HG03064 (cell line): Measurements from ENCODE around the gene ORC6.
"Not testable (repeated sequence)": the region's sequence is repeated elsewhere in the genome, so short reads cannot be mapped to it uniquely, and the experiment has no call there.

Experiments used
- ATAC-seq: cut with Tn5 transposase; IDR thresholded peaks from one replicate; pipeline ENCODE4 v1.9.1; 2021; ENCODE audit warnings: low read depth; ENCODE audit not compliant: unreplicated experiment

Gene ORC6, protein sequence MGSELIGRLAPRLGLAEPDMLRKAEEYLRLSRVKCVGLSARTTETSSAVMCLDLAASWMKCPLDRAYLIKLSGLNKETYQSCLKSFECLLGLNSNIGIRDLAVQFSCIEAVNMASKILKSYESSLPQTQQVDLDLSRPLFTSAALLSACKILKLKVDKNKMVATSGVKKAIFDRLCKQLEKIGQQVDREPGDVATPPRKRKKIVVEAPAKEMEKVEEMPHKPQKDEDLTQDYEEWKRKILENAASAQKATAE

DNA sequence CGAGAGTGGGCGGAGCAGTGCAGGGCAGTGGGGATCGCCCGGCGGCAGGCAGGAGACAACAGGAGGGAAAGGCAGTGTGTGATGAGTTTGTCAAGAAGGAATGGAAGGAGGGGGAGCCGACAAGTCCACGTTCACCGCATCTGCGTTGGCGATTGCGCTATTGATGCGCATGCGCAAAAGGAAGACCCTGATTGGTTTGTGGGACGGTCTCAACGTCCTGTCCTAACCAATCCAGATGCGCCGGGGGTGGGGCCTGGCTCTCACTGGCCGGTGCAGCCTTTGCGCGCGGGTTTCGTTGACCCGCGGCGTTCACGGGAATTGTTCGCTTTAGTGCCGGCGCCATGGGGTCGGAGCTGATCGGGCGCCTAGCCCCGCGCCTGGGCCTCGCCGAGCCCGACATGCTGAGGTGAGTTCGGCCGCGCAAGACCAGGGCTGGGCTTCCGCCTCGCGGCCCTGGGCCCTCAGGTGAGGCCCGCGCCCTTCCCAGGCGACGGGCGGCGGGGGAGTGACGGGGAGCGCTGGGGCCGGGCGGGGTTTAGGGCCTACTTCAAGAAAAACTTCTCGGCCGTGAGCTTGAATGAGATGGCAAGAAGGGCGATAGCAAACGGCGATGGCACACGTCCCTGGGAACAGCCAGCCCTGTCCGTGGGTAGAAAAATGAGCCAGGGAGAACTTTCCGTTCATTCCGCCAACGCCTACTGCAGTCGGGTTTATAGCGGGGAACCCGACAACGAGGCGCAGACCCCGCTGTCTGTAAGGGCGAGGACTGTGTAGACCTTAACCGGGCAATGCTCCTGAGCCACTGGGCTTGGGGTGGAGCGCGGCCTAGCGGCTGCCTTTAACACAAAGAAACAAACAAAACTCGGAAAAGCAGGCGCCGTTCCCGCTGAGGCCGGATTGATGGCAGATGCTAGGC lies at the start of gene ORC6:
Gene ORC6 (plus strand): TSS at position 295 of the 916 bp plus-strand sequence. CDS start 47 bp downstream, at position 342.
- peak; percentile 69 for ATAC-seq

DNA sequence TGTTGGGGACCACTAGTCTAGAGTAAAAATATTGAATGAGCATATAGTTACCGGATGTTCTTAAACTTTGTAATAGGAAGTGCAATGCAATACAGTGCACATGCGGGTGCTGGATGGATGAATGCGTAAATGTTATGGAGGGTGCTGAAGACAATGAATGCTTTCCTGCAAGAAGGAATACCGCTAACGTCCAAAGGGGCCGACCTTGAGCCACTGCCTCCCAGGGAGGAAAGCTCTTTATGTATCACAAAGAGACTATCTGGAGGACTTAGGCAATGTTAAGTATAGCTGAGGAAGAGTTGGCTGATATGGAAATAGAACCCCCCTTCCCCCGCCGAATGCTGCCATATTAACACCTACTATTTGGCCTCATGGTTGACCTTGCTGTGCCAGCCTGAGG lies 40.8 kb upstream of the ORC6 start:
- ATAC-seq = no peak

DNA sequence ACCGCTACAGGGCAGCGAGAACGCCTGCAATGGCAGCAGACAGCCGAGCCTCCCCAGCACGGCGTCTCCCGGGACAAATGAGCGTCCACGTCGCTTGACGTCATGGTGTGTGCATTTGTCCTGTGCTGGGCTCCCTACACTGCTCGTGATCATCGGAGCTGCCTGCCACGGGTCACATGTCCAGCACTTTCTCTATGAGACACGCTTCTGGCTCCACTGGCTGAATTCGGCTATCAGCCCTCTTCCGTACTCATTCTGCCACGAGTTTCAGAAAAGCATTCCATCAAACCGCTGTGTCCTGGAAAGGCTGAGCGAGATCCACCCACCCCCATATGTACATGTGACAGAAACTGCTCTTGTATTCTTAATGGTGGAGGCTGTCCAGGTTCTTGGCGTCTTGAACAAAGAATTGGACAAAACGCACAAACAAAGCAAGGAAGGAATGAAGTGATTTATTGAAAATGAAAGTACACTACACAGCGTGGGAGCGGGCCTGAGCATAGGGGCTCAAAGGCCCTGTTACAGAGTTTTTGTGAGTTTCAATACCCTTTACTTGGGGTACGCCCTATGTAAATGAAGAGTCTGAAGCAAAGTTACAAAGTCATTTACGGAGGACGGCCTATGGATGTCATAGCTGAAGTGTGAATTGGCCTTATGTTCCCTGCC lies 39.7 kb upstream of the ORC6 start:
- no peak for ATAC-seq

DNA sequence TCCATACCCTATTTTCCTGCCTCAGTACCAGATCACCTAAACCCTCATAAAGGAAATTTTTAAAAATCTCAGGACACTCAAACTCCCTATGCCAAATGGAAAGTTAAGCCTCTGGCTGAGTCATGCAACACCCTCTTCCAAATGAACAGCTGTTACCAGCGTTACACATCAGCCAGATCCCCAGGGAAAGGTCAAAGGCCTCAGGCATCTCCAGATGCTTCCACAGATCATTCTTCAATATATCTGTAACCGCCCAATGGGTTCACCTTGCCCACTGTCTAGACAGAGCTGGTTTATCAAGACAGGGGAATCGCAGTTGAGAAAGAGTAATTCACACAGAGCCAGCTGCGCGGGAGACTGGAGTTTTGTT lies 39.2 kb upstream of the ORC6 start:
- ATAC-seq = no peak

- no peak for ATAC-seq
Observed at GRCh38 chr16:46651305-46651704, 38.2 kb upstream of the ORC6 start.

GRCh38 chr16:46658925-46659324 lies 30.5 kb upstream of the ORC6 start:
- ATAC-seq = peak; percentile 91

- ATAC-seq = no peak
Observed at GRCh38 chr16:46662123-46662522, 27.3 kb upstream of the ORC6 start.

DNA sequence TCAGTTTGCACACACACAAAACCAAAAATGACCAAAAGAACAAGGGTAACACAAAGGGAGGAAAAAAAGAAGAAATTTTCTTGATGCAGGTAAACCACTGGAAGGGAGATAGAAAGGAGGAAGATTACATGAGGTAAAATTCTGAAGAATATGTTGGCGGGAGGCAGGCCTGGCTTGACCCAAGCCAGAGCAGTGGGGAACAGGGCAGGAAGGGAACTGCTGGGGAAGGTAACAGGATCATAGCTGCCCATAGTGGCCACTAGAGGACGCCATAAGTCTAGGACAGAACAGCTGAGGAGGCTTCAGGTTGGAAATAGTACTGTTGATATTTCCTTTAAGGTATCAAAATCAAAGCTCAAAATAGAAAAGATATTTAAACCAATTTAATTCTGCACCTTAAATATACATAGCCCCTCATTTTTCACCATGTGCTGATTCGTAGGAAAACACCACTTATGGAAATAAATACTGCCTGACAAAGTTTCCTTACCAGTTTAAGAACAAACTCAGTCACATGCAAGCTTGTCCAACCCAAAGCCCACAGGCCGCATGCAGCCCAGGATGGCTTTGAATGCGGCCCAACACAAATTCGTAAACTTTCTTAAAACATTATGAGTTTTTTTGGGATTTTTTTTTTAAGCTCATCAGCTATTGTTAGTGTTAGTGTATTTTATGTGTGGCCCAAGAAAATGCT lies 16.0 kb upstream of the ORC6 start:
- no peak for ATAC-seq

DNA sequence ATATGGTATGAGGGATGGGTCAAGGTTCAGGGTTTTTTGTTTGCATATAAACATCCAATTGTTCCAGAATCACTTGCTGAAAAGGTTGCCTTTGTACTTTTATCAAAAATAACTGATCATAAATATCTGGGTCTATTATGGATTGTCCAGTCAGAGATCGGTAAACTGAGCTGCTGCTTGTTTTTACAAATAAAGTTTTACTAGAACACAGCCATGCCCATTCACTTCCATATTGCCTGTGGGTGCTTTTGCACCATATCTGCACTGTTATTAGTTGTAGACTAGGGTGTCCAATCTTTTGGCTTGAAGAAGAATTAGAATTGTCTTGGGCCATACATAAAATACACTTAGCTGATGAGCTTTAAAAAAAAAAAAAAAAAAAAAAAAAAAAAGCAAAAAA lies 11.5 kb upstream of the ORC6 start:
- not testable (repeated sequence) for ATAC-seq

DNA sequence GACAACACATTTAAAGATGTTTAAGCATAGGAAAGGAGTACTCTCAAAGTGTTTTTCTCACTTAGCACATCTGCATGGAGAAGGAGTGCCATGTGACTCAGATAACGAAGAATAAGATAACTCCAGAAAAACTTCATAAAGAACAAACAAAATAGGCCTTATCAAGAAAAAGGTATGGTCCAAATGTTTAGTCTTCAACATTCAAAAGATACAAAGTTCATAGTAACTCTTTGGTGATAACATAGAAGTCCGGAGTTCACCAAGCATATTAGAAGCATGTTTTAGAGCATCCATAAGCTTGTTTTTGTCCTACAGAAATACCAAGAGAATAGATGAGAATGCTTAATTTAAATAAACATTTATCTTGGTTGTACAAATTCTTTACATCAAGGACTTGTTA lies 7.6 kb upstream of the ORC6 start:
- ATAC-seq = not testable (repeated sequence)

DNA sequence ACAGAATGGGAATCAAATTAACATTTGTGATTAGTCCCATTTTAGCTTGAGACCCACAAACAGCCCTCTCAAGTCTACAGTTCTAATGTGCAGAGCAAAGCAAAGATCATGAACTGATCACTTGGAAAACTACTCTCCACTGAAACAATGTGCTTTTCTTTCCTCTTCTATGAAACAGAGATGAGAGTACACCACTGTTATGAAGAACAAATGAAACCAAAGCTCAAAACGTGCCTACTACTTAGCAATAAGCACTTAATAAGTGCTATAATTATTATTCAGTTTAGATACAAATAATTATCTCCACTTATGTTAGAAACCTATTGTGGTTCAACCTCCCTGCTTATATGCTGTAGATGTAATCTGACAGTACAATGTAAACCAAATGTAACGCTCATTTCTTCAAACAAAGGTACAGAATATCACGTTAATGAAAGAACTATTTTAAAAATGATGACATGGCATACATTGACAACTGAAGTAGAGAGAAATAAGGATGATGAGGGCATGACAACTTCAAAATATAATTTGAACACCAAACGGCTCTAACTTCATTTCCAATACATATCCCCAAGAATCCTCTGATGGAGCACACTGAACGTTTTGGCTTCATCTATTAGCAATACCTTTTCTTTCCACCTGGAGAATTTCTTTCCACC lies 2.5 kb upstream of the ORC6 start:
- ATAC-seq = no peak

DNA sequence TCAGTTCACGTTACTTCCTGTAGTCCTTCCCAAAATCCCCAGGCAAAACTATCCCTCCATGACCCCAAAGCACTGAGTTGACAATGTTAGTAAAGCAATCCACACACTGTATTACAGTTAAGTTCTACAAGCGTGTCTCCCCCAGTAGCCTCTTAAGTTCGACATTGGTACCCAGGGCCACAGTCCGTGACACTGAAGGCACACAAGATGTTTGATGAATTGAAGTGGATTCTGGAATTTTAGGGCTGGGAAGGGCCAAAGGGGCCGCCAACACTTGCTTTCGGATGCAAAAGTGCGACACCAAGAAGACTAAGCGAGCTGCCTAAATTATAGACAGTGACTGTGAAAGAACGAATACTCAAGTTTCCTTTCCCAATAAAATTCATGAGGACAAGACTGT lies 2.0 kb upstream of the ORC6 start:
- ATAC-seq = no peak

- no peak for ATAC-seq
Observed at GRCh38 chr16:46688101-46688653, 1.3 kb upstream of the ORC6 start.

GRCh38 chr16:46688654-46689364 lies 650 bp upstream of the ORC6 start, which contains the start of gene VPS35:
VPS35 (minus strand) TSS chr16:46689178; CDS start chr16:46689133, 45 bp downstream.
- peak; percentile 82 for ATAC-seq

- ATAC-seq = no peak
Observed at GRCh38 chr16:46690281-46691178, 1.1 kb downstream of the ORC6 start.

DNA sequence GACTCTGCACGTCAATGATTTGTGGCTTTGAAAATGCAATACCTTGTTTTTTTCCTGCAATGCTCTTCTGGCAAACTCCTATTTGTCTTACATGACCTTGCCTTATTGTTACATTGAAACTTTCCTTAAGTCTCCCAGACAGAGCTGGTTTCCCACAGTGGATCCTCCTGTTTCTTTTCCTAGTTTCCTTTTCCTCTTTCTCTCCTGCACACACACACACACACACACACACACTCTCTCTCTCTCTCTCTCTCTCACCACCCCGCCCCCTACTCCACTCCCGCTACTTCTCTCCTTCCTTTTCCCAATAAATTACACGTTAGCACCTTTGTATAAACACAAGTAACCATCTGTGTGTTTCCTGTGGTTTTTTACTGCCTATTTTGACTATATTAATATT lies 2.3 kb downstream of the ORC6 start:
- no peak for ATAC-seq

- no peak for ATAC-seq
Observed at GRCh38 chr16:46693598-46693997, 4.1 kb downstream of the ORC6 start.

DNA sequence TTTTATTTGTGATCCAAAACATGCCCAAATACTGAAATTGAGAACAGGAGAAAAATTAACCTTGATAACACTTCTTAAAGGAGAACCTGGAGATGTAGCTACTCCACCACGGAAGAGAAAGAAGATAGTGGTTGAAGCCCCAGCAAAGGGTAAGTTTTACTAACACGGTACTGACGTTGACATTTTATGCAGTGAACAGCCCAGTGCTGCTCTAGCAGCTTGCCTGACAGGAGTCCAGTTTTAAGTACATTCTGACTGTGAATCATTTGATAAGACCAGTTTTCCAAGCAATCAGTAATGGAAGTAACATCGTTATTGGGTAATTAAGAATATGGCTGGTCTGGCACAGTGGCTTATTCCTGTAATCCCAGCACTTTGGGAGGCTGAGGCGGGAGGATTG lies 6.5 kb downstream of the ORC6 start:
- no peak for ATAC-seq
